Heart right ventricle (tissue), 16 donors: ENCODE data around the gene DCDC2C. TPM values are rescaled to one million over a fixed set of nuclear protein-coding genes. Genes with fewer than 3 reads are reported as not detected.

Experiments used
- ATAC-seq, 8 donors: fragments of 200-7000 bp; cut with Tn5 transposase; one replicate each; pipeline ENCODE4 v1.9.1; 2020; ENCODE audit warnings: mild to moderate bottlenecking in 8 of 8, moderate library complexity in 8 of 8, moderate number of reproducible peaks in 1 of 8
- DNase-seq, 2 donors: peaks; one replicate each; pipeline ENCODE4 v3.0.0-alpha.2; 2020
- H3K27ac ChIP-seq, 10 donors: fragments of 200-600 bp; sonication (generic) in 2 of 10; one replicate each; pipeline versions ENCODE4 v1.5.0 to v1.8.0; 2020 to 2022; ENCODE audit warnings: mild to moderate bottlenecking in 3 of 10
- H3K27me3 ChIP-seq, 7 donors: fragments of 200-600 bp; one replicate each; pipeline ENCODE4 v1.8.0; 2021 to 2022; ENCODE audit warnings: mild to moderate bottlenecking in 2 of 7
- H3K36me3 ChIP-seq, 9 donors: fragments of 200-600 bp; sonication (generic) in 1 of 9; one replicate each; pipeline versions ENCODE4 v1.5.0 to v1.8.0; 2020 to 2022; ENCODE audit warnings: mild to moderate bottlenecking in 2 of 9
- H3K4me1 ChIP-seq, 9 donors: fragments of 200-600 bp; sonication (generic) in 1 of 9; one replicate each; pipeline versions ENCODE4 v1.5.0 to v1.8.0; 2020 to 2022; ENCODE audit warnings: mild to moderate bottlenecking in 4 of 9
- H3K4me3 ChIP-seq, 10 donors: fragments of 200-600 bp; sonication (generic) in 2 of 10; one replicate each; pipeline versions ENCODE4 v1.5.0 to v1.8.0; 2020 to 2022; ENCODE audit warnings: mild to moderate bottlenecking in 7 of 10, moderate library complexity in 2 of 10
- H3K9me3 ChIP-seq, 11 donors: fragments of 200-600 bp in 10 of 11; sonication (generic) in 2 of 11; one replicate each; pipeline versions ENCODE4 v1.5.0 to v1.8.0; 2013 to 2022; ENCODE audit warnings: mild to moderate bottlenecking in 2 of 11, control low read depth in 1 of 11, moderate library complexity in 1 of 11
- WGBS, 2 donors: extraction: QIAGEN DNeasy Blood & Tissue Kit; methylation state at CpG; one replicate each; pipeline ENCODE4 v1.1.7; 2013; ENCODE audit warnings: inconsistent platforms in 1 of 2; 5-methylcytosine and 5-hydroxymethylcytosine counted together
- intact Hi-C, 10 donors: fragments of 100-400 bp; cut with DNase I; formaldehyde crosslinking; loops; one replicate each; pipeline versions ENCODE4 v1.11.1 to v1.14.2; 2022
- polyA plus RNA-seq, 2 donors: library from polyadenylated mRNA; stranded (reverse); fragments of 200-250 nt; gene quantifications; one replicate each; pipeline ENCODE4 v1.2.3, GENCODE V29; 2013
- total RNA-seq, 10 donors: library from RNA; stranded (reverse); fragmentation: NEBNext Ultra II Directional in 3 of 10; extraction: Animal tissue kit (Norgen Biotek cat#: 25700) in 3 of 10; gene quantifications; one replicate each; pipeline versions ENCODE4 v1.2.1 to v1.2.4, GENCODE V29; 2021 to 2023
- TF ChIP-seq, protein P1 (sequence below), 9 donors: fragments of 200-600 bp; sonication (generic) in 2 of 9; IDR thresholded peaks; one replicate each; pipeline versions ENCODE4 v1.5.0 to v1.8.0; 2021 to 2022; ENCODE audit warnings: antibody characterized with exemption in 9 of 9, mild to moderate bottlenecking in 5 of 9, moderate library complexity in 1 of 9
- donor health status: Arrhythmogenic right ventricular cardiomyopathy.
- donor health status: ischemic (EF 13 %, LVEDD 7.1; RV severe dilation, severe dysfunction).
- donor health status: healthy with polysubstance abuse.
- donor health status: DM: no; HTN: yes; CAD: no.
- donor health status: DM: no; HTN: no; CAD: no.
- donor health status: ischemic (EF 25% LVEDD 6.9; RV normal size, moderate dysfunction).
- donor health status: ischemic (EF 25% LVEDD 5.7; RV mildly dilated, moderate dysfunction).
- donor health status: healthy.
- donor health status: DM: yes; HTN: yes; CAD: no.
- donor health status: Ischemic cardiomyopathy.
- donor health status: ischemic (EF 35%, LVEDD 5.7; RV mildly dilated, moderate dysfunction).
- donor health status: nonischemic (EF 11% LVEDD 7.7; RV severe dilation, severe dysfunction).
- donor health status: DM: yes; HTN: yes; CAD: no.
- donor health status: PGD.
- donor health status: ischemic (EF 29% LVEDD 5.4; RV normal size, mild dysfunction).
- donor health status: nonischemic (EF 23%, LVEDD 6.1; RV moderate dilation, normal function).

Gene DCDC2C
- total and polyA plus RNA-seq, 12 donors, result 0.66 TPM; not detected in 11

DNA sequence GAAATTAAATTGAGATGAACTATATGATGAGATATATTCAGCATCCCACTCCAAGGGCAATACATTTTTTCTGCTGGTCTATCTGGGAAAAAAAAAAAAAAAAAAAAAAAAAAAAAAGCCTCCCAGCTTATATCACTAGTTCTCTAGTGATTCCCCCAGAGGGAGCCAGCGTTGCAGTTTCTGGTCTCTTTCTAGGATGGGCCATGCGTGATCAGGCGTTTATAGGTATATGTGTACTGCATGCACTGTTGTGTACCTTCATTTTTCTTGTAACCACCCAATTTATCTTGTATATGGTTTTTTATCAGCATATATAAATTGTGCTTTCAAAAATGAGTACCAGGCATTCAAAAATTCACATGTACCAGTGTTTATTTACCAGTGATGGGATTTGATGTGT lies 35.1 kb downstream of the DCDC2C start:
- whole genome bisulfite sequencing, 2 donors, result 21 to 24% methylated on average over 3 of the region's 3 CpGs
- H3K4me3 ChIP-seq, result no peak overlapping the region
- DNase-seq, result no peak
- no peaks in the 10 kb centered on the region for H3K9me3 ChIP-seq
- no peaks in the 10 kb centered on the region for H3K4me1 ChIP-seq
- TF ChIP-seq, protein P1, sequence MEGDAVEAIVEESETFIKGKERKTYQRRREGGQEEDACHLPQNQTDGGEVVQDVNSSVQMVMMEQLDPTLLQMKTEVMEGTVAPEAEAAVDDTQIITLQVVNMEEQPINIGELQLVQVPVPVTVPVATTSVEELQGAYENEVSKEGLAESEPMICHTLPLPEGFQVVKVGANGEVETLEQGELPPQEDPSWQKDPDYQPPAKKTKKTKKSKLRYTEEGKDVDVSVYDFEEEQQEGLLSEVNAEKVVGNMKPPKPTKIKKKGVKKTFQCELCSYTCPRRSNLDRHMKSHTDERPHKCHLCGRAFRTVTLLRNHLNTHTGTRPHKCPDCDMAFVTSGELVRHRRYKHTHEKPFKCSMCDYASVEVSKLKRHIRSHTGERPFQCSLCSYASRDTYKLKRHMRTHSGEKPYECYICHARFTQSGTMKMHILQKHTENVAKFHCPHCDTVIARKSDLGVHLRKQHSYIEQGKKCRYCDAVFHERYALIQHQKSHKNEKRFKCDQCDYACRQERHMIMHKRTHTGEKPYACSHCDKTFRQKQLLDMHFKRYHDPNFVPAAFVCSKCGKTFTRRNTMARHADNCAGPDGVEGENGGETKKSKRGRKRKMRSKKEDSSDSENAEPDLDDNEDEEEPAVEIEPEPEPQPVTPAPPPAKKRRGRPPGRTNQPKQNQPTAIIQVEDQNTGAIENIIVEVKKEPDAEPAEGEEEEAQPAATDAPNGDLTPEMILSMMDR (IDR thresholded peaks at IDR 0.05), result peak in 3 of 9 donors; percentile 12 to 25 (median 20)
- no peak for ATAC-seq
- H3K27me3 ChIP-seq, result peaks cover 0 to 31% (median 10%) of the 10 kb centered on the region in 7 donors
- no peaks in the 10 kb centered on the region for H3K36me3 ChIP-seq
- H3K27ac ChIP-seq, result no peak overlapping the region
- intact Hi-C loops, result no loop called here

DNA sequence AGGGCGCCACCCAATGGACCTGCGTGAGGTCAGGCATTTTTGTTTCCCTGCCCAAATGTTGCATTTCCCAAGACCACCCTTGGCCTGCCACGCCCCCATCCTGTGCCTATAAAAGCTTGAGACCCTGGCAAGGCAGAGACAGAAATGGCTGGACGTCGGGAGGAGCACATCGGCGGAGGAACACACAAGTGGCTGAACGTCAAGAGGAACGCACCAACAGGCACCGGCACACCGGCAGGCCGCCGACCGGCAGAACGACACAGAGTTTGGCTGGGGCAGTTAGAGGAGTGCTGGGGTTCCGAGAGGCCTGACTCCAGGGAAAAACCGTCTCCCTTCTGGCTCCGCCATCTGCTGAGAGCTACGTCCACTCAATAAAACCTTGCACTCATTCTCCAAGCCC lies 35.9 kb downstream of the DCDC2C start:
- intact Hi-C loops, result no loop called here
- H3K9me3 ChIP-seq, result no peaks in the 10 kb centered on the region
- no peaks in the 10 kb centered on the region for H3K36me3 ChIP-seq
- no peak overlapping the region for H3K4me3 ChIP-seq
- H3K4me1 ChIP-seq, result no peaks in the 10 kb centered on the region
- no peak for DNase-seq
- TF ChIP-seq, protein P1 (IDR thresholded peaks at IDR 0.05), result no peak
- no peak overlapping the region for H3K27ac ChIP-seq
- H3K27me3 ChIP-seq, result peaks cover 0 to 31% (median 10%) of the 10 kb centered on the region in 7 donors
- WGBS, 2 donors, result 92 to 93% methylated on average over 19 of the region's 19 CpGs
- ATAC-seq, result no peak

DNA sequence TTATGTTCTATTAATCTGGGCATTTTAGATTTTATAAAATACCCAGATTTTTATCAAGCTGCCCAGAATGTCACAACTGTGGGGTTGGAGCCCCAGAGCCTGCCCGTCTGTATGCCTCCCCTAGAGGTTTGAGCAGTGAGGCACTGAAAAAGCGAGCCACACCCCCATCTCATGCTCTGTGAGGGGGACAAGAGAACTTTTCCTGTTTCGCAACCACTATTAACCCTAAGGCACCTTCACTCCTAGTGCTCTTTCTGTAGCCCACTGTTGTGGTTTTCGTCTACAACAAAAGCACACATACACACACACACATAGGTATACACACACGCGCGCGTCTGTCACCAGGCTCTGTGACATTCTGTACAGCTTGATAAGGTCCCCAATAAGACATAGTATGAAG lies 38.0 kb downstream of the DCDC2C start:
- ATAC-seq (no peak), DNase-seq (no peak)
- peaks cover 0 to 24% (median 3%) of the 10 kb centered on the region in 7 donors for H3K27me3 ChIP-seq
- intact Hi-C loops, result no loop called here
- 78 to 81% methylated on average over 8 of the region's 8 CpGs for WGBS, 2 donors
- H3K36me3 ChIP-seq, result no peaks in the 10 kb centered on the region
- no peaks in the 10 kb centered on the region for H3K9me3 ChIP-seq
- TF ChIP-seq, protein P1 (IDR thresholded peaks at IDR 0.05), result no peak
- H3K4me1 ChIP-seq, result no peaks in the 10 kb centered on the region
- H3K27ac ChIP-seq, result no peak overlapping the region
- no peak overlapping the region for H3K4me3 ChIP-seq

GRCh38 chr2:3741867-3742602 lies 38.7 kb downstream of the DCDC2C start:
- Histone ChIP-seq H3K4me3 (no peak overlapping the region), H3K36me3 (no peaks in the 10 kb centered on the region), H3K27me3 (peaks cover 0 to 17% (median 4%) of the 10 kb centered on the region in 7 donors), H3K9me3 (no peaks in the 10 kb centered on the region), H3K27ac (no peak overlapping the region), H3K4me1 (no peaks in the 10 kb centered on the region)
- DNase-seq, result no peak
- intact Hi-C loops, result no loop called here
- WGBS, 2 donors, result 82 to 88% methylated on average over 13 of the region's 13 CpGs
- no peak for ATAC-seq
- TF ChIP-seq, protein P1 (IDR thresholded peaks at IDR 0.05), result no peak
